Stimulated activated CD8-positive, alpha-beta memory T cell treated with anti-CD3 and anti-CD28 coated beads, Interleukin-7, amount 100 ng/mL, for 4 hours (primary cell): ENCODE measurements around the gene LPP.
"Not testable (repeated sequence)": the region's sequence is repeated elsewhere in the genome, so short reads cannot be mapped to it uniquely, and the experiment has no call there.

Experiments used
- DNase-seq, 2 donors: peaks; one replicate each; pipeline ENCODE4 v3.0.0-alpha.2; 2020; ENCODE audit warnings: low read depth in 2 of 2

Gene LPP

DNA sequence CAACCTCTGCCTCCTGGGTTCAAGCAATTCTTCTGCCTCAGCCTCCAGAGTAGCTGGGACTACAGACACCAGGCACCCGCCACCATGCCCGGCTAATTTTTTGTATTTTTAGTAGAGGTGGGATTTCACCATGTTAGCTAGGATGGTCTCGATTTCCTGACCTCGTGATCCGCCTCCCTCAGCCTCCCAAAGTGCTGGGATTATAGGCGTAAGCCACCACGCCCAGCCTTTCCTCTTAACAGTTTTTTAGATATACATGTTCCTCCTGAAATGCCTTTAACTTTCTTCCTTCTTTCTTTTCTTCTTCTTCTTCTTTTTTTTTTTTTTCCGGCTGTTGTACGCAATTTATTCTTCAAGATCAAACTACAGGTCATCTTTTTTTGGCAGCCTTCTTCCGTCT lies 548.1 kb downstream of the LPP start:
- not testable (repeated sequence) for DNase-seq

DNA sequence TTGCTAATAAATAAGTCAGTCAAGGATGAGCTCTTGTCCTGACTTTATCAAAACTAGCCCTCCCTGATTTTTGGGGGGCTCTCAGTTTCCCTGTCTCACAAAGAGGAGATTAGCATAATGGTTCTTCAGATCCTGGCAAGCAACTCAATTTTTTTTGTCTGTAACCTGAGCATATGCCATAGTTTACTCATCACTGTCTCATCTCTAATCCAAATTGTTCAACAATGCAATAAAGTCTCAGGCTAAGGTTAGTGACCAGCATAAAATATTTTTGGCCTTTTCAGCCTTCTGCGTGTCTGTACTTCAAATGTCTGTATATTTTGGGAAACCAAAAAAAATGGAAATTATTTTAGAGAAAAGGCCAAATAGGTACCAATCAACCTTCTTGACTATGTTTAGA lies 552.2 kb downstream of the LPP start:
- no peak for DNase-seq

DNA sequence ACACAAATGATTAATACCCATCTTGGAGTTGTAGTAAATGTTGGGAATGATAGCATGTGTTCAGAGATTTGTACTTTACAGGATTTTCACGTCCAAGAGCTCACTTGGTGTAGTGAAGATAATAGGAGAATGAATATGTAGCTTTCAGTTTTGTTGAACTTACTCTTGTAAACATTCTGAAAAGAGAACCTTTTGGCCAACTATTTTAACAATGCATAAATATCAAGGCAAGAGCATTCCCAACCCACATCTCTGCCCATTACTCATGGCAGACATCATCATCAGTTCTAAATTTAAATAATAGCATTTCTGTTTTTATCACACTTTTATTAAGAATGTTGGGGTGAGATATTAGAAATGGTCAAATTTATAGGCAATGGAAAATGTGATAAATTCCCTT lies 552.6 kb downstream of the LPP start:
- no peak for DNase-seq

DNA sequence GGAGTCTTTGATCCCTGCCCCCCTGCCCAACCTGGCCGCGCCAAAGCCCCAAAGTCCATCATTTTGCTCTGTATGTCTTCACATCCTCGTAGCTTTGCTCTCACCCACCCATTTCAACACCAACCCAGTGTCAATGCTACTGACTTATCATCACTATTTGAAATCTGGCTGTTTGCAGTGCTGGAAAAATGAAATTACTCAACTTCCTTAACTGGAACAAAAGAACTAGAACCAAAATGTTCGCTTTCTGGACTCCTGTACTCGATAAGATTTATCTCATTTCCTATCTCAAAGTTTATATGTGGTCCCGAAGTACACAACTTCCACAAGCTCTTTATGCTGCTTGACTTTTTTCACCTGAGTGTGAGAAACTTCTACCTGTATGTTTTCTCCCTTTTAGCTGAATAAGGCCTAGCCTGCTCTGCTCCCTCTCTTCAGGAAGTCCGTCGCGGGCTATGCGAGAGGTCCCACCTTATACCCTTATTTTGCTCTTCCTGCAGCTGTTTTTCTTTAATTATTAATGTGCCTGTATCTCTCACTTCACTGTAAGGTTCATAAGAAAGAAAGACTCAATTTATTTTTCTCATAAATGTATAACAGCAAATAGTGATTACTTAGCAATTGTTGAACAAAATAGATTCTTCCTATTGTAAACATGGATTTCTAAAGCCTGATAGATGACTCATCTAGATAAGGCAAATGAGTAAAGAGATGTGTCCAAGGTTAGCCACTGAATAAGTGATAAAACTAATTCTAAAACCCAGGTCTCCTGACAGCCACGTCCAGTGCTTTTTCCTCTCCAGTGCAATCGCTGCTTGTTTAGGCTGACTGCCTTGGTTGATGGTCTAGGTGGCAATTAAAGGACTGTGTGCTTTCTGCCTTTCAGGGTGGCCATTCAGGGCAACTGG lies 553.7 kb downstream of the LPP start:
- no peak for DNase-seq

DNA sequence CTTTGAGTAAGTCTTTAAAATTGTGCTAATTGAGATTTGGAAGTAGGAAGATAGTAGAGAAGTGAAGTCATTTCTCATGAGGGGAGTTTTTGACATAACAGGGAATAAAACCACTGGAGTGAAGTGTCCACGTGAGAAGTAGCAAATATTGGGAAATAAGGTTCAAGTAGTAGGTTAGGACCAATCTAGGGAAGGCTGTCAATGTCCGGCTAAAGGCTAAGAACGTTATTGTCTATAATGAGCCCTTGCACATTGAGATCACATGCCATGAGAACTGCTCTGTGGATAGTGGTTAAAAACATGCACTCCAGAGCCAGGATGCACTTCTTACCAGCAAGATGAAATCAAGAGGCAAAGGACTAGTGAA lies 557.9 kb downstream of the LPP start:
- DNase-seq, result no peak

DNA sequence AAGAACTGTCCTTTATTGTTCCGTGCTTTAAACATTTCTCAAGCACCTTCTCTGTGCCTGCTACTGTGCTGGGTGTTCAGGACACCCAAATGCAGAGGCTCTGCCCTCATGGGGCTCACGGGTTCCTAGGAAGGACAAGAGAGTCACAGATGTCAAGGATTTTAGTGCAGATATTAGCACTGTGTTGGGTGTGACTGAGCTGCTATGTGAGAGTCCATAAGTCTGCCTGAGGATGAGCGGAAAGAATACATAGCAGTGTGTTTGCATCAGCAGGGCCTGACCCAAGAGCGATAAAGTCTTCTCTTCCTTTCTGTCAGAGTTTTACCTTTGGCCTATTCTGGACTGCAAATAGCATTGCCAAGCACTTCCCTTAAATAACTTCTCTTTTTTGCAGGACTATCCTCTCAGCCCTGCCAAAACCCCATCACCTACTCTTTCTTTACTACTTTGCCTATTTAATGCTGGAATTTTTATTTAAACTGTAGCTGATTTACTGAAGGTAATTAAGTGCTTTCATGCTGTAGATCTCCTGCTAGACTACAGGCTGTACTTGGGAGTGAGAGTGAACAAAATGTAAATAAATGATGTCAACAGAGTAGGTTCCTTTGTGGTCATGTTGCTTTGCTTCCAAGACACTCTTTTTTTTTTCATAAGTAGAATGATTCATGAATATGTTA lies 558.4 kb downstream of the LPP start:
- no peak for DNase-seq

DNA sequence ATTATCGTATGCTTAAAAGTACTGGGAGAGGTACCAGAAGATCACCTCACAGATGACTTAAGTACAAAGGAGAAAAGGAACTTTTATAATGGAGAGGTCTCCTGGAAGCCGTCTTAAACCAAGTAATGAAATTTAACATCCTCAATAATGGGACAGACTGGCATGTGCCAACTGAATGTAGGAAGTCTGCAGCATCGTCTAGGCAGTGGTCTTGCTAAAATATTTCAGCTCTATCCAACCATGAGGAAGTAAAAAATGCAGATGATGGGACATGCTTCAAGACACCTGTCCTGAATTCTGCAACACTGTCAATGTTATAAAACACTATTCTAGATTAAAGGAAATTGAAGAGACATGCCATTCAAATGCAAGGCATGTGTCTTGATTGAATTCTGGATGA lies 559.0 kb downstream of the LPP start:
- DNase-seq, result no peak

DNA sequence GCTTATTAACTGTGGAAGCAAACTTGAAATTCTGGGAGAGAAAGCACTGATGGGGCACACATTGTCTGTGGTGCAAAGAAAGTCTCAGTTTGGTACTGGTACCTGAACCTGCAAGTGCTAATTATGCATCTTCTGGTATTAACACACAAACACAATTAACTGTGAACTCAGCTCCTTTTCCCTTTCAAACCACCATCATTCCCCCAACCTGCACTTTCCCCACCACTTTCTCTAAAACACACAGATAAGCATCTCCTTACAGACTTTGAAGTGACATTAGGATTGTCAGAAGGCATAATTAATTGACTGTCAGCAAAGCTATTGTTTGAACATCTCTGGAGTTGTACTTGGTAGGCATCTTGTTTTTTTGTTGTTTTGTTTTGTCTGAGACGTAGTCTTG lies 565.6 kb downstream of the LPP start:
- DNase-seq, result no peak

DNA sequence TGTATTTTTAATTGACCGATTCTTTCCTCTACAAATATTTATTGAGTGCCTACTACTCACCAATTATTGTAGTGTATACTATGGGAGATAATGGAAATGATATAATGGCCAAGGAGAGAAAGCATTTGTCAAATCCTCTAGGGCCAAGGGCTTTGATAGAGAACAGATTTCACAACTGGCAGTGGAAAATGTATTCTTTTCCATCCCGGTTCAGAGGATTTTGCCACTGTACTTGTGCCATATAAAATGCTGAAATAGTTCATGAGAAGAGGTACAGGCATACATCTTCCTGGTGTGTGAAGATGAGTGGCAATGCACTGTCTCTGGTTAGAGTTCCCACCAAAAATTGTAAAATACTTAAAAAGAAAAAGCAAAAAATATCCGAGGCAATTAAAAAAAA lies 566.3 kb downstream of the LPP start:
- DNase-seq, result no peak

DNA sequence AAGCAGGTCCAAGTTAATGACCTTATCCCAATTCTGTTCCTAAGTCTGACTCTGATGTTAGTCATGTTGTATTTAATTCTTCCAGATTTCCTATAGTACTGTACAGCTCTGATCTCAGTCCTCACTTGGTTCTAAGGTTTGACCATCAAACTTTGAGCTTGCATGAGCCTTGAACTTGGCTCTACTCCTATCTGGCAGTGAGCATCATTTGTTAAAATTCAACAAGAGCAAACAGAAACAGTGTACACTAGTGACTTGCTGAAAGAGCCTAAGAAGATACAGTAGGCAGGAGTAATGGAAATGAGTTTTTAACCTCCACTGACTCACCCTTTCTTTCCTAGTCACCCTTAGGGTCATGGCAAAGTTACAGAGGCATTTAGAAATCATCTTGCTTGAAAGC lies 566.7 kb downstream of the LPP start:
- DNase-seq, result no peak

DNA sequence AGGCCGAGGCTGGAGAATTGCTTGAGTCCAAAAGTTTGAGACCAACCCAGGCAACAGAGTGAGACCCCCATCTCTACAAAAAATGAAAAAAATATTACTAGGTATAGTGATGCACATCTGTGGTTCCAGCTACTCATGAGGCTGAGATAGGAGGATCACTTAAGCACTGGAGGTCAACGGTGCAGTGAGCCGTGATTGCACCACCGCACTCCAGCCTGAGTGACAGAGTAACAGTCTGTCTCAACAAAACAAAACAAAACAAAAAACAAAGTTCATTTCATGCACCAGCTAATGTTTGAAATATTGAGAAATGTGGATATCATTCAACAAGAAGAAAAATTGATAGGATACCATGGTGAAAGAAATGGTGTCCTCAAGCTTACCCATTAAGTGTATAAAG lies 567.4 kb downstream of the LPP start:
- no peak for DNase-seq

DNA sequence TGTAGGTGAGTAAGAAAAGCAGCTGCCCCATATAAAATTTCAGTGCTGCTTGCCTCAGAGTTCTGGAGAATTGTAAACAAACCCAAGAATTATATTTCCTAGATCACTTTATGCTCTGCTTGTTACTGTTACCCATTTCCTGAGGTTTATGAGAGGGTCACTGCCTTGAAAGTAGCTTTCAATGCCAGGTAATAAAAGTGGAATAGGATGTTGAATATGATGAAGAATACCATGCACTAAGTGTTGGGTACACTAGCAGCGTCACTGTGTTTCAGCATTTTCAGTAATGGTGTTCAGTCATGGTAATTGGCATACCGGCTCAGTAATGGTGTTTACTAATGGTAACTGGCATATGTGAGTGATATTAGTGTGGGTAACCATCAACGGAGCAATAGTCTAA lies 568.0 kb downstream of the LPP start:
- DNase-seq, result no peak

DNA sequence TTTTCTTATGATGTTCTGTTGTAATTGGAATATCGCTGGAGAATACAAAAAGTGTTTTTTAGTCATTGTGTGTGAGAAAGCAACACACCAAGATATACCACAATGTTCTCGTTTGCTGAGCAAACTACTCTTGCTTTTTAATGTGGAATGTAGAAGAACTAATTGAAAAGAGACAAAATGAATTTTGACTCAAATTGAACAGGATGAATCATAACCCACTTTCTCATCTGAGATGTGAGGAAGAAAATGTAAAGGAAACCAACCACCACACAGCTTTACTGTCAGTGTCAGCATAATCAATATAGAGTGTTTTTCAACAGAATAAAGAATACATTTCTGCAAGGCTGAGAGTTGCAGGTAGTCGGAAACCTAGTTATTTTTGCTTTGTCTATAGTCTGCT lies 569.0 kb downstream of the LPP start:
- no peak for DNase-seq

DNA sequence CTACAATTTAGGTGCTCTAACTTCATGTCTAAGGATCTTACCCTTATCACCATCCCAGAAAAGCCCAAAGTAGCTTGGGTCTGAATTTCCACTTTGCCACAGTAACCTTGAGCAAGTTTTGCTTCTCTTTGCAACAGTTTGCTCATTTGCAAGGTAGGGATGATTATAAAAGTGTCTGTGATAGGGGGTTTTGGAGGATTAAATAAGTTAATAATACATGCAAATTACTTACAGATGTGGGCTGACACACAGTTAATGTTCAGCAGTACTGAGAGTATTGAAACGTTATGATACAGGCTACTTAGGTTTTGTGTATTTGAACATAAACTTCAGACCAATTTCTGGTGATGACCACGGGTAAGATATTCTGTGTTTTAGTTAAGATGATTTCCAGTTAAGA lies 573.1 kb downstream of the LPP start:
- no peak for DNase-seq

DNA sequence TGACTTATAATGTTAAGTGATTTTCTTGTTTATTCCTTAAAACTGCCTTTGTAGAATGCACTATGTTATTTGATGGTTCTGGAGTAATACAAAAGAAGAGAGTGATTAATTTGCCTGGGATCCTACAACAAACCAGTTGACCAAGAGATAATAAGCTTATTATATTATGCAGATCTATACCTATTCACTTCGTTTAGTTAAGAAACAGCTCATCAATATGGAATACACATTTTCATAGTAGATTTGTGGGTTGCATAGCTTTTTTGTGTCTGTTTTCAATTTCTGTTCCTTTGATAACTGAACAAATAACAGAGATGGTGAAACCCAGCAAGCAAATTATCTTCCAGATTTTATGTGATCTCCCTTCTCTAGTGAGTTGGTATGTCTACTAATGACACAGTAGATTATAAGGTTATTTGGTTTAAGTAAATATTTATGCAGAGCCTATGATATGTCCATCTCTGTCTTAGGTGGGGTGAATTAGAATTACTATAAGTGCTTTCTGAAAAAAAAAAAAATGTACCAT lies 574.5 kb downstream of the LPP start:
- DNase-seq, result no peak

DNA sequence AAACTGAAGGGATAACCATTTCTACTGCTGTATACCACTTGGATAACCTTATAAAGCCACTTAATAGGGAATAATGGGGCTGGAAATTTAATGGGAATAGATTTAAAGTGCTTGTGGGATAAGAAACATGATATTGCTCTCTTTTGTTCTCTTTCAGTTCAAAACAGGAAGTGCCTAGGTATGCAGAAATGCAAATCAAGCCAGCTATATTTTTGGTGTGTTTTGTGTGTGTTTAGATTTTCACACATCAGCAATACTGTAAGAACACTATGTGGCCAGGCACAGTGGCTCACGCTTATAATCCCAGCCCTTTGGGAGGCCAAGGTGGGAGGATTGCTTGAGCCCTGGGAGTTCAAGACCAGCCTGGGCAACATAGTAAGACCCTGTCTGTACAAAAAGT lies 575.5 kb downstream of the LPP start:
- no peak for DNase-seq

DNA sequence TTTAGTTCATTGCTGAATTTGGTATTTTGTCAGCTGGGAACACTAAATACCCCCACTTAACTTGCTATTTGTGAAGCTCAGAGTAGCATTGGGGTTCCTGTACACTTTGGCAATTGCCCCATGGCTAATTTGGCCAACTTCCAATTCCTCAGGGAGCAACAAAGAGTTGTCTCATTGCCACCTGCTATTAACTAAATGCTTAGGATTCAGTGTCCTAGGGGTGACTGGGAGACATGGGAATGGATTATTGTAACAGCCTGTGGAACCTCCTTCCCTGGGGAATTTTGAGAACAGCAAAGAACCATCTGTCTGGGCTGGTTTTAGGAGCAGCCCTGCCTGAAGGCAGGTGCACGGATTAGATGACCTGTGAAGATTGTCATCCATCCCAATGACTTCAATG lies 580.4 kb downstream of the LPP start:
- DNase-seq, result no peak

DNA sequence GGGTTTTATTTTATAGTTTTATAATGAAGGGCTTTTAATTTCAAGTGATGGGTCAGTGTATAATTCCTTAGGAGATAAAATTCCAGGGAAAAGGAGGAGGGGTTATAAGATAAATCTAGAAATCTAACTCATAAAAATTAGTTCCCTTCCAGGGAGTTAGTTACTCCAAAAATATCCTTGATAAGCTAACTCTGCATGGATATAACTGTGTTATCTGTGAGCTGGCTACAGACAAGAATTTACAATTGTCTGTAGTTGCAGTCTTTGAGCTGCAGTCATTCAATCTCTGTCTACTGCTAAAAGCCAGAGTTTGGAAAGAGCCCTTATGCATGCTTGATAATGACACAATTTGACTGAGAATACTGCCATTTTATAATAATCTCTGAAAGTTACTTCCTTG lies 585.6 kb downstream of the LPP start:
- DNase-seq, result no peak

DNA sequence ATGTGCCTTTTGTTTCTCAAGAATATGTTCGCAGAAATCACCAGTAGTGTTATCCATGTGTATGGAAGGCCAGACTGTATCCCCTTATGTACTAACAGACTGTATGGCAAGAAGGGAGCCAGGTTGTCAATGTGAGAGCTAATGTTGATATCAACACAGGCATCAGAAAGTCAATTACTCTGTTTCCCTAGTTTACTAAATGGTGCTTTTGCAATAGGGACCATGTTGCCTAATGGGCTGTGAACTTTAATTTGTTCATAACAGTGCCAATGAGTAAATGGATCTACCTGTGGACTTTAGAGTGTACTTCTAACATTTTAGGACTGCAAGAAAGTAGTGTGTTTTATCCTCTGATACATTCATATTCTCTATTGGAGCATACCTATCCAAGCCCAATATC lies 586.1 kb downstream of the LPP start:
- no peak for DNase-seq

DNA sequence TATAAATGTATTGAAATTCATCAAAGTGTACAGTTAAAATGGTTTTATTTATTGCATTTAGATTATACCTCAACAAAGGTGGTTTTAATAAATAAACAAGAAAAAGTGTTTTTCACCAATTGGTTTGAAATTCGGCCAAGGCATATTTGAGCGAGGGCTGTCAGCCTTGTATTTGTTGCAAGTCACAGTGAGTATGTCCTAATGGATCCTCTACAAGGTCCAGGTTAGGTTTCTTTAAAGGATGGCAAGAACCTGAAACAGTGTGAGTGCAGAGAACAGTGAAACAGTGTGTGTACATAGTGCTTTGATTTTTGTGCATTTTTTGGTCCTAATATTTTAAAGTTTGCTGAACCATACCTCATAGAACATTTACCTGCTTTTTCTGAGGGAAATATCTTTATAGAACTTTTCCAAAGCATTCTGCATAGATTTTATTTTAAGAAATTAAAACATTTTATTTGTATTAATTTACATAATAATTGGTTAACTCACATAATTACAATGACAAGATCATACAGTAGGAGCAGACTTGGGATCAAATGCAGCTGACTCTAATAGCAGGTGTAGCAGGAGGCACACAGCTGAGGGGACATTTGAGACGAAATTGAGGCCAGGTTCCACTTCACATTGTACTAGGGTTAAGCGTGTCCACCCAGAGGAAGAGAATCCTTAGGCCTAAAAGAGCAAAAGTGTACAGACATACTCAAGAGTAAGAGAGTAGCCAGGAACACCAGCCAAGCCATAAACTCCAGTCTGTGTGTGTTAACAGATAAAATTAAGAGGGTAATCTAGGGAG lies 589.0 kb downstream of the LPP start:
- no peak for DNase-seq

DNA sequence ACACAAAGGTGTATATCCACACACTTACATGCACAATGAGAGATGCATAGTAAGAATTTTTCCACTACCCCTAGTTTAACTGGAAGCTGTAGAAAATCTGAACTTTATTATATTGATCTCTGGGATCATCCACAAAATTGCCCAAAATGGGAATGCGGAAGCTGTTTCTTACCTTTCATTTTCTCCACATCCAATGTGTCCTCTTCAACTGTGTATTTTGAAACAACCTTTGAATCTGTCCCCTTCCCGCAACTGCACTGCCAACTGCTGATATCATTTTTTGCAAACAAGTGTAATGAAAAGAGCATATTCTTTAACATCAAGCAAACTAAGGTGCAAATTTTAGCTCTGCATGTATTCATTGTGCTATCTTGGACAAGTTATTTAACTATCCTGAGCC lies 590.2 kb downstream of the LPP start:
- DNase-seq, result no peak

DNA sequence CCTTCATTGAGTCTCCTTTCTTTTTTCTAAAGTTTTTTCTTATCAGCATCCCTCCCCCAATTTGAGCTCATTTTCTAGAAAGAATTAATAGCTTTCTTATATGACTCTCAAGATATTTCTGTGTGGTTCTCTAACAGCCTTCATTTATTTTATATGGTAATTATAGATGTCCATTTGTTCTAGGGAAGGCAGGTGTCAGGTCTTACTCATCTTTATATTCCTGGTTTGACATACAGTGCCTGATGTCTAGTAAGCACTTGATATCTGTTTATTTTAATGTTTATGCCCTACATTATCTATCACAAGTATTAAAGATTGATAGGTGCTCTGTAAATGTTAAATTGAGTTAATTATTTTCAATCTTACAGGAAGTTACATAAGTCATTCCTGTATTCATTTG lies 591.1 kb downstream of the LPP start:
- no peak for DNase-seq
